ENCODE data around the gene TMEM131.

GRCh38 chr2:97801028-97801427, 194.7 kb downstream of the TMEM131 start:
- TF ChIP-seq, protein P1, sequence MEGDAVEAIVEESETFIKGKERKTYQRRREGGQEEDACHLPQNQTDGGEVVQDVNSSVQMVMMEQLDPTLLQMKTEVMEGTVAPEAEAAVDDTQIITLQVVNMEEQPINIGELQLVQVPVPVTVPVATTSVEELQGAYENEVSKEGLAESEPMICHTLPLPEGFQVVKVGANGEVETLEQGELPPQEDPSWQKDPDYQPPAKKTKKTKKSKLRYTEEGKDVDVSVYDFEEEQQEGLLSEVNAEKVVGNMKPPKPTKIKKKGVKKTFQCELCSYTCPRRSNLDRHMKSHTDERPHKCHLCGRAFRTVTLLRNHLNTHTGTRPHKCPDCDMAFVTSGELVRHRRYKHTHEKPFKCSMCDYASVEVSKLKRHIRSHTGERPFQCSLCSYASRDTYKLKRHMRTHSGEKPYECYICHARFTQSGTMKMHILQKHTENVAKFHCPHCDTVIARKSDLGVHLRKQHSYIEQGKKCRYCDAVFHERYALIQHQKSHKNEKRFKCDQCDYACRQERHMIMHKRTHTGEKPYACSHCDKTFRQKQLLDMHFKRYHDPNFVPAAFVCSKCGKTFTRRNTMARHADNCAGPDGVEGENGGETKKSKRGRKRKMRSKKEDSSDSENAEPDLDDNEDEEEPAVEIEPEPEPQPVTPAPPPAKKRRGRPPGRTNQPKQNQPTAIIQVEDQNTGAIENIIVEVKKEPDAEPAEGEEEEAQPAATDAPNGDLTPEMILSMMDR (conservative IDR thresholded peaks at IDR 0.05; ENCODE audit: low read depth, low read length): no peak
- TF ChIP-seq EZH2 (IDR thresholded peaks at IDR 0.05; ENCODE audit: borderline replicate concordance, low read depth, low read length, poor library complexity, severe bottlenecking): no peak
